ENCODE data around the gene RAP1B. TPM values are rescaled to one million over a fixed set of nuclear protein-coding genes. Genes with fewer than 3 reads are reported as not detected.

Gene RAP1B
- total and polyA plus RNA-seq, 2 of the 13 experiments (the other 11 are each of a cell fraction or from before 2014, with no cell fraction given) = 71.1 to 92.7 TPM

- ChIA-PET POLR2A (no interaction called here), CTCF (ENCODE audit: low intra/inter-chr PET ratio, low total read pairs) (no interaction called here)
- FAIRE-seq (no peak), ATAC-seq (no peak), DNase-seq (ENCODE audit: low spot score) (no peak)
- no peak overlapping the region for H3K4me3 ChIP-seq (replicated peaks in 1 of 3; ENCODE audit: insufficient read depth in 1 of 3, low read depth in 2 of 3, low read length in 3 of 3)
- no peak overlapping the region for H2AFZ ChIP-seq (ENCODE audit: low read length)
- no peaks in the 10 kb centered on the region for H3K27me3 ChIP-seq (ENCODE audit: control insufficient read depth in 1 of 2, insufficient read depth in 2 of 2, low read length in 2 of 2)
- in situ Hi-C loops (cut with HindIII; ENCODE audit: extremely low pct_ligation_motif_present, low pct_unique_long_range_greater_than_20kb) = no loop called here
- H3K27ac ChIP-seq (ENCODE audit: extremely low read length, insufficient read depth, low read length) = no peak overlapping the region
- H3K79me2 ChIP-seq (ENCODE audit: insufficient read depth, low read length) = peaks cover 32% of the 10 kb centered on the region
- H3K4me2 ChIP-seq (ENCODE audit: low read depth, low read length) = no peak overlapping the region
- no peak overlapping the region for H3K9ac ChIP-seq (ENCODE audit: insufficient read depth, low read depth, low read length)
- H3K9me3 ChIP-seq (ENCODE audit: low read length) = no peaks in the 10 kb centered on the region
- no TSS peak for BruUV-seq (replicated peaks)
- peaks cover 3 to 27% of the 10 kb centered on the region in 2 experiments for H3K36me3 ChIP-seq (replicated peaks in 1 of 2; ENCODE audit: control insufficient read depth in 1 of 2, insufficient read depth in 2 of 2, low read length in 2 of 2)
- intact Hi-C loops (cut with micrococcal nuclease; ENCODE audit: unreplicated experiment) = no loop called here
- WGBS (ENCODE audit: low lambda C conversion rate) = 91% methylated on average over 3 of the region's 3 CpGs
- TF ChIP-seq ARID2 (CRISPR knock-in tag; IDR thresholded peaks at IDR 0.05; ENCODE audit: borderline replicate concordance) = no peak
- no peak for TF ChIP-seq KDM6A (CRISPR knock-in tag; IDR thresholded peaks at IDR 0.05; ENCODE audit: low read depth)
- no peak for TF ChIP-seq ZNF10 (CRISPR knock-in tag; IDR thresholded peaks at IDR 0.05; ENCODE audit: borderline replicate concordance, low read depth)
- TF ChIP-seq ZNF143 (CRISPR knock-in tag; IDR thresholded peaks at IDR 0.05) = no peak
- TF ChIP-seq ATF7 (IDR thresholded peaks at IDR 0.05) = no peak
- no peak for TF ChIP-seq ATF7 (CRISPR knock-in tag; IDR thresholded peaks at IDR 0.05)
- no peak for TF ChIP-seq RFXANK (CRISPR knock-in tag; IDR thresholded peaks at IDR 0.05)
- no peak for TF ChIP-seq U2AF1 (optimal IDR thresholded peaks at IDR 0.05; ENCODE audit: low read depth, low read length)
- H3K4me1 ChIP-seq (ENCODE audit: insufficient read depth, low read length) = peaks cover 6% of the 10 kb centered on the region; the same call in 1 of the 2 replicates
- H4K20me1 ChIP-seq (ENCODE audit: insufficient read depth, low read length) = 0 out of 2 replicates have a peak, but pooled peaks cover 5% of the 10 kb centered on the region
These were observed 37.5 kb downstream of the RAP1B start for GRCh38 chr12:68648179-68648578.

- 91% methylated on average over 3 of the region's 3 CpGs for WGBS (ENCODE audit: low lambda C conversion rate)
- Histone ChIP-seq H3K4me3 (replicated peaks in 1 of 3; ENCODE audit: insufficient read depth in 1 of 3, low read depth in 2 of 3, low read length in 3 of 3) (no peak overlapping the region), H3K4me1 (ENCODE audit: insufficient read depth, low read length) (no peaks in the 10 kb centered on the region), H3K36me3 (replicated peaks in 1 of 2; ENCODE audit: control insufficient read depth in 1 of 2, insufficient read depth in 2 of 2, low read length in 2 of 2) (no peaks in the 10 kb centered on the region), H3K9ac (ENCODE audit: insufficient read depth, low read depth, low read length) (no peak overlapping the region), H3K9me3 (ENCODE audit: low read length) (no peaks in the 10 kb centered on the region), H3K27me3 (ENCODE audit: control insufficient read depth in 1 of 2, insufficient read depth in 2 of 2, low read length in 2 of 2) (no peaks in the 10 kb centered on the region), H3K79me2 (ENCODE audit: insufficient read depth, low read length) (no peaks in the 10 kb centered on the region), H3K27ac (ENCODE audit: extremely low read length, insufficient read depth, low read length) (no peak overlapping the region), H2AFZ (ENCODE audit: low read length) (no peak overlapping the region), H3K4me2 (ENCODE audit: low read depth, low read length) (no peak overlapping the region), H4K20me1 (ENCODE audit: insufficient read depth, low read length) (no peaks in the 10 kb centered on the region)
- POLR2A ChIA-PET = no interaction called here
- ATAC-seq = peak; percentile 51; the same call in 2 of the 3 replicates
- no peak for DNase-seq (ENCODE audit: low spot score)
- in situ Hi-C loops (cut with HindIII; ENCODE audit: extremely low pct_ligation_motif_present, low pct_unique_long_range_greater_than_20kb) (no loop called here), intact Hi-C loops (cut with micrococcal nuclease; ENCODE audit: unreplicated experiment) (loop anchor here (10.0 kb wide), 1 partner anchor 330 kb away; the partner anchor contains the start of gene MDM1)
- CTCF ChIA-PET (ENCODE audit: low intra/inter-chr PET ratio, low total read pairs) = no interaction called here
- FAIRE-seq = no peak
- TSS peak; percentile 15 for BruUV-seq (replicated peaks)
- TF ChIP-seq RBM22 (optimal IDR thresholded peaks at IDR 0.05; ENCODE audit: low read length) (peak; percentile 59), CTCF (CRISPR knock-in tag; IDR thresholded peaks at IDR 0.05) (peak; percentile 40), AHDC1 (CRISPR knock-in tag; IDR thresholded peaks at IDR 0.05; ENCODE audit: borderline replicate concordance) (no peak), THYN1 (CRISPR knock-in tag; IDR thresholded peaks at IDR 0.05; ENCODE audit: borderline replicate concordance, low read depth) (no peak)
These were observed 54.4 kb downstream of the RAP1B start for GRCh38 chr12:68665016-68665569.

All from HepG2 (cell line).